Transverse colon (tissue), 4 donors: ENCODE results near the gene ZNRF4.

Source experiments
- CTCF ChIP-seq, 5 experiments: fragments of 200-600 bp in 3 of 5; fragments of 450-650 bp in 2 of 5; sonication (generic) in 3 of 5; IDR thresholded peaks; 1 replicate in 2 of 5; 2 replicates in 3 of 5; pipeline ENCODE4 v1.5.1; 2016 to 2017; ENCODE audit warnings: antibody characterized with exemption in 5 of 5, inconsistent platforms in 3 of 5, mild to moderate bottlenecking in 2 of 5, moderate library complexity in 1 of 5
- EP300 ChIP-seq: sonication (generic); formaldehyde crosslinking; IDR thresholded peaks from one replicate; pipeline ENCODE4 v1.6.1; 2017; ENCODE audit warnings: antibody characterized with exemption, low read depth
- POLR2AphosphoS5 ChIP-seq, 3 donors: sonication (generic); formaldehyde crosslinking; IDR thresholded peaks; one replicate each; pipeline ENCODE4 v1.6.1; 2016; ENCODE audit warnings: antibody characterized with exemption in 3 of 3

- TF ChIP-seq EP300 (no peak), POLR2AphosphoS5 (IDR thresholded peaks at IDR 0.05) (no peak), CTCF (IDR thresholded peaks at IDR 0.05) (no peak)
Observed at GRCh38 chr19:5470264-5470671, 15.1 kb downstream of the ZNRF4 start.
